HUES64 (cell line): Measurements from ENCODE around the gene CSK.

Experiments used
- H3K27ac ChIP-seq: 2 replicates; pipeline ENCODE4 v1.7.0; 2013; ENCODE audit warnings: low read depth, low read length, inconsistent platforms
- H3K27me3 ChIP-seq: 2 replicates; pipeline ENCODE4 v1.6.1; 2013; ENCODE audit warnings: mild to moderate bottlenecking, low read length; ENCODE audit not compliant: insufficient read depth
- H3K36me3 ChIP-seq: 2 replicates; pipeline ENCODE4 v1.6.1; 2013; ENCODE audit warnings: mild to moderate bottlenecking, low read length; ENCODE audit not compliant: insufficient read depth
- H3K4me1 ChIP-seq: 2 replicates; pipeline ENCODE4 v1.6.1; 2013; ENCODE audit warnings: mild to moderate bottlenecking, low read length, moderate library complexity; ENCODE audit not compliant: insufficient read depth
- H3K4me3 ChIP-seq: 2 replicates; pipeline ENCODE4 v1.5.1; 2013; ENCODE audit warnings: mild to moderate bottlenecking, low read length, moderate library complexity
- H3K9ac ChIP-seq: 2 replicates; pipeline ENCODE4 v1.6.1; 2013; ENCODE audit warnings: mild to moderate bottlenecking, low read depth, low read length
- H3K9me3 ChIP-seq: 2 replicates; pipeline ENCODE4 v1.6.1; 2013; ENCODE audit warnings: low read depth, low read length; ENCODE audit not compliant: insufficient read depth
- WGBS: fragments of 150-250, 120-280 bp; methylation state at CpG from one replicate; pipeline ENCODE4 v1.1.7; 2013; ENCODE audit warnings: missing lambda C conversion rate; 5-methylcytosine and 5-hydroxymethylcytosine counted together

Gene CSK

DNA sequence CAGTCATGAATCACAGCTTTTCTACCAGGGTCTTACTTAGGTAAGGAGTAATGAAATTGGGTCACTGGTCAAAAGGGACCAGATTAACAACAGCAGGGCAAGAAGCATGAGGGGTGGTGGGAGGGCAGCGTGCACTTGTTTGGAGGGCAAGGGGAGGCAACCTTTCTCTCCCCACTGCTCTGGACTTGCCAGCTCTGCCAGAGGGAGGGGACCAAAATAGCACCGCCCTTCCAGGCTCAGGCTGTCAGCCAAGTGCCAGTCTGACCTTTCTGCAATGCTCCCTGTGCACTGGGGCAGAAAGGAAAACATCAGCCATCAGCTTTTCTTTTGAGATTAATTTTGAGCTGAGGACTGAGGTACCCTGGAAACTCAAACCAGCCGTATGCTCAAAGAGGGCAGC is 65.6 kb downstream of the CSK start:
- no peaks in the 10 kb centered on the region for H3K27me3 ChIP-seq
- no peaks in the 10 kb centered on the region for H3K9me3 ChIP-seq
- H3K36me3 ChIP-seq, result peaks cover 45% of the 10 kb centered on the region
- H3K4me1 ChIP-seq, result peaks cover 12% of the 10 kb centered on the region; the same call in 1 of the 2 replicates
- no peak overlapping the region for H3K9ac ChIP-seq
- no peak overlapping the region for H3K27ac ChIP-seq
- no peak overlapping the region for H3K4me3 ChIP-seq
- WGBS, result 95% methylated on average over 3 of the region's 3 CpGs

DNA sequence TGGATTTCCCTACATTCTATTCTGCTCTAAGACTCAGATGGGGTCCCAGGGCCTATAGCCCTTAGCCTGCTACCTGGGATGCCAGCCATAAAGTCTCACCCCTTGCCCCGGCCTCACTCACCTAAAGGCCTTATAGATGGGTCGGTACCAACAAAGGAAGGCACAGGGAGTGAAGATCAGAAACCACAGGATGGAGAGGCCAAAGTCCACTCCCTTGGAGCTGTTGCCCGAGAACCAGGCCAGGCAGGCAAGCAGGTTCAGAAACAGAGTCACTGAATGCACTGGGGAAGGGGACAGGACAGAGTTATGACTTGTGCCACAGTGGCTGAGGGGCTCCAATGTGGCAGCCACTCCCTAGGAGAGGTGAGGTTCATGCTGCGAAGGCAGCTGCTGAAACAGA is 68.5 kb downstream of the CSK start:
- Histone ChIP-seq H3K9ac (no peak overlapping the region), H3K36me3 (peaks cover 59% of the 10 kb centered on the region), H3K4me3 (no peak overlapping the region), H3K4me1 (no peaks in the 10 kb centered on the region), H3K9me3 (no peaks in the 10 kb centered on the region), H3K27me3 (no peaks in the 10 kb centered on the region), H3K27ac (no peak overlapping the region)
- WGBS, result 96% methylated on average over 4 of the region's 4 CpGs

DNA sequence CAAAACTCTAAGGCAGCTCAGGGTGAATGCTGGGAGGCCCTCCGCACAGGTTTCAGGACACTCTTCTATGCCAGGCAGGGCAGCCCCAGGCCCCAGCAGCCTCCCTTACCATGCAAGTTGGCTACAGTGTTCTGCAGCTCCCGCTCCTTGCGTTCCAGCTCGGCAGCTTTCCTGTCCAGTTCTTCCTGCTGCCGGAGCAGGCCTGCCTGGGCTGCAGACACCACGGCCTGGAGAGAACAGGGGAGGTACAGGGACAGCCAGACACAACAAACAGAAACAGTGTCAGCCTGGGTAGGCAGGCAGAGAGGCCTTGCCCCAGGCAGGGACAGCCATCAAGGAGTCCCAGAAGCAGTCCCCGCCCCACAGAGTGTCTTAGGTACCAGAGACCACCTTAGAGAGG is 70.1 kb downstream of the CSK start:
- H3K27me3 ChIP-seq, result no peaks in the 10 kb centered on the region
- peaks cover 62% of the 10 kb centered on the region for H3K36me3 ChIP-seq
- WGBS, result 95% methylated on average over 7 of the region's 7 CpGs
- H3K9me3 ChIP-seq, result no peaks in the 10 kb centered on the region
- H3K27ac ChIP-seq, result no peak overlapping the region
- H3K4me3 ChIP-seq, result no peak overlapping the region
- H3K4me1 ChIP-seq, result no peaks in the 10 kb centered on the region
- H3K9ac ChIP-seq, result no peak overlapping the region
